Breast epithelium (tissue), 4 donors: ENCODE data around the gene CNTNAP1. TPM values are rescaled to one million over a fixed set of nuclear protein-coding genes. Genes with fewer than 3 reads are reported as not detected.

Experiments
- DNase-seq, 2 donors: peaks; one replicate each; pipeline ENCODE4 v3.0.0-alpha.2; 2019; ENCODE audit warnings: low spot score in 2 of 2
- H3K27ac ChIP-seq, 2 donors: fragments of 200-600 bp; sonication (generic) in 1 of 2; one replicate each; pipeline ENCODE4 v1.5.1; 2016 to 2019; ENCODE audit warnings: mild to moderate bottlenecking in 1 of 2
- H3K27me3 ChIP-seq, 2 donors: fragments of 200-600 bp; sonication (generic) in 1 of 2; one replicate each; pipeline versions ENCODE4 v1.5.1 to v1.6.0; 2017 to 2019; ENCODE audit warnings: control low read depth in 1 of 2, mild to moderate bottlenecking in 1 of 2
- H3K36me3 ChIP-seq: fragments of 200-600 bp; one replicate; pipeline ENCODE4 v1.5.1; 2019
- H3K4me1 ChIP-seq, 2 donors: fragments of 200-600 bp; sonication (generic); one replicate each; pipeline ENCODE4 v1.5.1; 2016 to 2019; ENCODE audit warnings: control low read depth in 1 of 2
- H3K4me3 ChIP-seq, 3 donors: fragments of 200-600 bp; sonication (generic); 1 replicate in 2 of 3; 2 replicates in 1 of 3; pipeline ENCODE4 v1.5.1; 2016 to 2019; ENCODE audit warnings: mild to moderate bottlenecking in 3 of 3, moderate library complexity in 2 of 3
- H3K9me3 ChIP-seq, 2 donors: fragments of 200-600 bp; sonication (generic) in 1 of 2; one replicate each; pipeline ENCODE4 v1.5.1; 2016 to 2019; ENCODE audit warnings: control low read depth in 1 of 2
- POLR2A ChIP-seq: fragments of 450-650 bp; IDR thresholded peaks from one replicate; pipeline ENCODE4 v1.6.1; 2016; ENCODE audit warnings: antibody characterized with exemption, mild to moderate bottlenecking, moderate library complexity
- POLR2AphosphoS5 ChIP-seq, 3 donors: sonication (generic); formaldehyde crosslinking; IDR thresholded peaks; one replicate each; pipeline ENCODE4 v1.6.1; 2017; ENCODE audit warnings: antibody characterized with exemption in 3 of 3
- intact Hi-C: fragments of 100-400 bp; cut with DNase I; formaldehyde crosslinking; loops from one replicate; pipeline ENCODE4 v1.15.1; 2023; ENCODE audit warnings: low total_unique reads
- total RNA-seq, 3 donors: library from RNA; depleted of rRNA; stranded (reverse); fragments of >200 nt; gene quantifications; one replicate each; pipeline ENCODE4 v1.1.0, GENCODE V29; 2016
- TF ChIP-seq, protein P1 (sequence below), 3 donors: fragments of 450-650 bp; IDR thresholded peaks; one replicate each; pipeline ENCODE4 v1.5.1; 2016 to 2017; ENCODE audit warnings: antibody characterized with exemption in 3 of 3, mild to moderate bottlenecking in 3 of 3, moderate library complexity in 3 of 3

Gene CNTNAP1
- total RNA-seq, 3 donors from 2014 or later, result 1.8 to 4.9 (median 3.7) TPM

GRCh38 chr17:42667088-42667951, 15.0 kb upstream of the CNTNAP1 start:
- intact Hi-C loops, result no loop called here
- Histone ChIP-seq H3K4me3 (no peak overlapping the region), H3K36me3 (no peaks in the 10 kb centered on the region), H3K9me3 (no peaks in the 10 kb centered on the region), H3K27ac (peak overlapping the region; percentile 83 to 88), H3K27me3 (no peaks in the 10 kb centered on the region), H3K4me1 (peaks cover 9 to 19% of the 10 kb centered on the region in 2 donors)
- TF ChIP-seq POLR2AphosphoS5 (IDR thresholded peaks at IDR 0.05), result peak in 1 of 3 donors; percentile 20
- TF ChIP-seq POLR2A, result no peak
- peak; percentile 73 to 76 for DNase-seq

DNA sequence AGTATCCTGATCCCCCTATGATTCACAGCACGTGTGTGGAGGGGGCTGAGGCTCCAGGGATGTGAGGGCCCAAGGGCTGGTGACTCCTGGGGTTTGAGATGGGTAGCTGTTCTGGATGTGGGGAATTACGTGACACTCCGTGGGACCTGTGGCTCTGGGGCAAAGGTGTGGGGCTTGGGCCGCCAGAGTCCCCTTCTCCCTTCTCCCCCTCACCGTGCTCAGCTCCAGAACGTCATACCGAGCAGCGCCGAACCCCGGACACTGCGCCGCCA, 12.7 kb upstream of the CNTNAP1 start:
- Histone ChIP-seq H3K27me3 (no peaks in the 10 kb centered on the region), H3K9me3 (no peaks in the 10 kb centered on the region), H3K4me3 (no peak overlapping the region), H3K4me1 (peaks cover 16 to 21% of the 10 kb centered on the region in 2 donors), H3K27ac (peak overlapping the region; percentile 68 to 75), H3K36me3 (no peaks in the 10 kb centered on the region)
- intact Hi-C loops, result no loop called here
- TF ChIP-seq, protein P1, sequence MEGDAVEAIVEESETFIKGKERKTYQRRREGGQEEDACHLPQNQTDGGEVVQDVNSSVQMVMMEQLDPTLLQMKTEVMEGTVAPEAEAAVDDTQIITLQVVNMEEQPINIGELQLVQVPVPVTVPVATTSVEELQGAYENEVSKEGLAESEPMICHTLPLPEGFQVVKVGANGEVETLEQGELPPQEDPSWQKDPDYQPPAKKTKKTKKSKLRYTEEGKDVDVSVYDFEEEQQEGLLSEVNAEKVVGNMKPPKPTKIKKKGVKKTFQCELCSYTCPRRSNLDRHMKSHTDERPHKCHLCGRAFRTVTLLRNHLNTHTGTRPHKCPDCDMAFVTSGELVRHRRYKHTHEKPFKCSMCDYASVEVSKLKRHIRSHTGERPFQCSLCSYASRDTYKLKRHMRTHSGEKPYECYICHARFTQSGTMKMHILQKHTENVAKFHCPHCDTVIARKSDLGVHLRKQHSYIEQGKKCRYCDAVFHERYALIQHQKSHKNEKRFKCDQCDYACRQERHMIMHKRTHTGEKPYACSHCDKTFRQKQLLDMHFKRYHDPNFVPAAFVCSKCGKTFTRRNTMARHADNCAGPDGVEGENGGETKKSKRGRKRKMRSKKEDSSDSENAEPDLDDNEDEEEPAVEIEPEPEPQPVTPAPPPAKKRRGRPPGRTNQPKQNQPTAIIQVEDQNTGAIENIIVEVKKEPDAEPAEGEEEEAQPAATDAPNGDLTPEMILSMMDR (IDR thresholded peaks at IDR 0.05), result no peak
- TF ChIP-seq POLR2A (no peak), POLR2AphosphoS5 (IDR thresholded peaks at IDR 0.05) (no peak)
- no peak for DNase-seq

DNA sequence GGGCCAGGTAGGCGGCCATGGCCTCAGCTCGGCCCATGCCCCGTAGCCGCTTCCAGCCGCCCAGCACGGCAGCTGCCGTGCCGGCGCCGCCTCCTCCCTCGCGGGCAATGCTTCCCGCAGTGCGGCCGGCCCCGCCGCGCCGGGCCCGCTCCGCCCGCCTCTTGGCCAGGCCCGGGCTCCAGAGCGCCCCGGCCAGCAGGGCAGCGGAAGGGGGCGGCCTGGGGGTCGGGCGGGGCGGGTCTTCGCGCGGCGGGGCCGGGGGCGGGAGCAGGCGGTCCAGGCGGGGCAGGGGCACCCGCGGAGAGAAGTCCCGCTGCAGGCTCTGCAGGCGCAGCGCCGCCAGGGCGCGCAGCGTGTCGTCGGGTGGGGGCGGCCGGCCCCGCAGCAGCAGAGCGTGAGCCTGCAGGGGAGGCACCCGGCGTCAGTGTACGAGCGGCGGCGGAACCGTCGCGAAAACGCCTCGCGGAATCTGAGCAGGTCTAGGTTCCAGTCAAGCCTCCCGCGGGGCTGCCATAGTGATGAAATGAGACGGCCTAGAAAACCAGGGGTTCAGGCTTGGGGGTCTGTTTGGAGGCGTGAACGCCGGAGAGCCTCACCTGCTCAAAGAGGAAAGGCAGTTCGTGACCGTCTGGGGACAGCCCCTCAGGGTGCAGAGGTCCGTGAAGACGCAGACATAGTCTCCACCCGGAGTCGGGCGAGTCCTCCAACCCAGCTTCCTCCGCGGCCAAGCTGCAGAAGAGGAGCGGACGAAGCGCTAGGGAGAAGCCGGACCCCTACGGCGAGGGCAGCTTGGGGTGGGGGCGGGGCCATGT, 12.1 kb upstream of the CNTNAP1 start:
- intact Hi-C loops, result loop anchor here (5.0 to 10.0 kb wide), 2 partner anchors 95 to 352 kb away; partner anchors contain the start of genes PSMC3IP and VAT1
- TF ChIP-seq POLR2AphosphoS5 (IDR thresholded peaks at IDR 0.05) (no peak), POLR2A (no peak)
- TF ChIP-seq, protein P1 (IDR thresholded peaks at IDR 0.05), result no peak
- H3K4me1 ChIP-seq, result peaks cover 16 to 21% of the 10 kb centered on the region in 2 donors
- H3K27me3 ChIP-seq, result no peaks in the 10 kb centered on the region
- no peaks in the 10 kb centered on the region for H3K36me3 ChIP-seq
- H3K9me3 ChIP-seq, result no peaks in the 10 kb centered on the region
- peak overlapping the region in 1 of 2 donors; percentile 75 for H3K27ac ChIP-seq
- no peak for DNase-seq
- H3K4me3 ChIP-seq, result peak overlapping the region in 1 of 3 donors; percentile 22

DNA sequence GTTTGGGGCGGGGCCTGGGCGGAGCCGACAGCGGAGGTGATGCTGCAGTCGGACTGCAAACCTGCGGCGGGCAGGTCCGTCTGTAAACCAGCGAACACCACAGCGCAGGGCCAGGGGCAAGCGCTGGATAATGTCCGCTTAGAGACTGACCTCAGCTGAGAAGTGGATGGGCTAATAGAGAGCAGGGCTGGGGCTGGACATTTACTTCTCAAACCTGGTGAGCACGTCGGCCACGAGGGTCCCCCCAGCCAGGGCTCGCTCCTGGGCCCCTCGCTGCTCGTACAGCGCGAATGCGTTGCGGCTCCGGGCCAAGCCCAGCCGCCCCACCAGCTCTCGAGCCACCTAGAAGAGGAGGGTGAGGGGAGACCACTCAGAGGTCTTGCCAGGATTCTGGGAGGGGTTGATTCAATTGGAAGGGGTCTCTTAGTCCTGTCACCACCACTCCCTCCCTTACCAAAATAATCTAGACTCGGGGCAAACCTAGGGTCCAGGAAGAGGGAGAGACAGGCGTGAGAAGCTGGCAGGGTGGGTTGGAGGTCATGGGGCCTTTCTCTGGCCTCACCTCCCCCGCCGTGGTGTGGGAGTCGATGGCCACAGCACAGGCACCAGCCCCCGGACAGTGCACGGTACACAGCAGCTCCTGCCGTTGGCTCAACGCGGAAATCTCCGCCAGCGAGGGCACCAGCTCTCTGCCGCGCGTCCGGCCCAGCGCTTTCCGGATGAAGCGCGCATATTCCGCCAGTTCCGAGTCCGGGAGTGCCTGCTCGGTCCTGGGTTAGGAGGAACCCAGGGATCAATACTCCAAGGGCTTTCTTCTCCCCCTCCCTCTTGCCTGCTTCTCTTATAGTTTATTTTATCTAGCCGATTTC, 11.3 kb upstream of the CNTNAP1 start:
- peak overlapping the region; percentile 33 to 75 for H3K27ac ChIP-seq
- H3K4me1 ChIP-seq, result peaks cover 16 to 21% of the 10 kb centered on the region in 2 donors

More for the DNA sequence above, 11.3 kb upstream of the CNTNAP1 start:
- TF ChIP-seq, protein P1 (IDR thresholded peaks at IDR 0.05), result no peak
- TF ChIP-seq POLR2A, result no peak
- intact Hi-C loops, result loop anchor here (5.0 to 10.0 kb wide), 2 partner anchors 96 to 351 kb away; partner anchors contain the start of genes PSMC3IP and VAT1
- H3K27me3 ChIP-seq, result no peaks in the 10 kb centered on the region
- peak overlapping the region in 1 of 3 donors; percentile 22 for H3K4me3 ChIP-seq
- H3K36me3 ChIP-seq, result no peaks in the 10 kb centered on the region
- no peaks in the 10 kb centered on the region for H3K9me3 ChIP-seq
- DNase-seq, result no peak
